BE2C (cell line): ENCODE measurements around the gene C1QTNF8.

Experiments
- DNase-seq: peaks from one replicate; pipeline ENCODE4 v3.0.0-alpha.2; 2020
- H3K27me3 ChIP-seq: fragments of 250-450 bp; sonication (Bioruptor Pico); 2 replicates; pipeline ENCODE4 v1.5.1; 2020; ENCODE audit warnings: mild to moderate bottlenecking
- H3K36me3 ChIP-seq: fragments of 250-450 bp; sonication (Bioruptor Pico); 2 replicates; pipeline ENCODE4 v1.5.1; 2020; ENCODE audit warnings: mild to moderate bottlenecking
- H3K4me1 ChIP-seq: fragments of 250-450 bp; sonication (Bioruptor Pico); 2 replicates; pipeline ENCODE4 v1.5.1; 2020
- H3K4me3 ChIP-seq: 2 replicates; pipeline ENCODE4 v1.5.1; 2011; ENCODE audit warnings: low read depth, low read length
- H3K9me3 ChIP-seq: fragments of 250-450 bp; sonication (Bioruptor Pico); 2 replicates; pipeline ENCODE4 v1.5.1; 2020
- TF ChIP-seq, protein P1 (sequence below): IDR thresholded peaks from 2 replicates; pipeline ENCODE4 v1.5.1; 2012; ENCODE audit warnings: mild to moderate bottlenecking, low read depth, low read length

The C1QTNF8 gene

DNA sequence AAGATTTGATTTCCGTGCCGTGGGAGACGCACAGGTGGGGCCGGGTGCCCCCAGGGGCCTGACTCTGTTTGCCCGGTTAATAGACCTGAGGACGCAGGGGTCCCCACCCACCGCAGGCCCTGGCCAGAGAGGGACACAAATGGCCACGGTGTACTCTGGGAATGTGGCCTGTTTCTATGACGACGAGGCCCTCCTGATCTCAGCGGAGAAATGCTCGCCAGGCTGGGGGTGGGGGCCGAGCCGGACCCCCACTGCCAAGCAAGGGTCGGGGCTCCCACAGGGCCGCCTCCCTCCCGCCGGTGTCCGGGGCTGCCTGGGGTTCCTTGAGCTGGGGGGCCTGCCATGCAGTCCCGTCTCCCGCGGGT is 24.5 kb upstream of the C1QTNF8 start:
- no peak overlapping the region for H3K4me3 ChIP-seq
- no peaks in the 10 kb centered on the region for H3K36me3 ChIP-seq
- H3K9me3 ChIP-seq = no peaks in the 10 kb centered on the region
- H3K4me1 ChIP-seq = peaks cover 4% of the 10 kb centered on the region
- no peak for DNase-seq
- TF ChIP-seq, protein P1, sequence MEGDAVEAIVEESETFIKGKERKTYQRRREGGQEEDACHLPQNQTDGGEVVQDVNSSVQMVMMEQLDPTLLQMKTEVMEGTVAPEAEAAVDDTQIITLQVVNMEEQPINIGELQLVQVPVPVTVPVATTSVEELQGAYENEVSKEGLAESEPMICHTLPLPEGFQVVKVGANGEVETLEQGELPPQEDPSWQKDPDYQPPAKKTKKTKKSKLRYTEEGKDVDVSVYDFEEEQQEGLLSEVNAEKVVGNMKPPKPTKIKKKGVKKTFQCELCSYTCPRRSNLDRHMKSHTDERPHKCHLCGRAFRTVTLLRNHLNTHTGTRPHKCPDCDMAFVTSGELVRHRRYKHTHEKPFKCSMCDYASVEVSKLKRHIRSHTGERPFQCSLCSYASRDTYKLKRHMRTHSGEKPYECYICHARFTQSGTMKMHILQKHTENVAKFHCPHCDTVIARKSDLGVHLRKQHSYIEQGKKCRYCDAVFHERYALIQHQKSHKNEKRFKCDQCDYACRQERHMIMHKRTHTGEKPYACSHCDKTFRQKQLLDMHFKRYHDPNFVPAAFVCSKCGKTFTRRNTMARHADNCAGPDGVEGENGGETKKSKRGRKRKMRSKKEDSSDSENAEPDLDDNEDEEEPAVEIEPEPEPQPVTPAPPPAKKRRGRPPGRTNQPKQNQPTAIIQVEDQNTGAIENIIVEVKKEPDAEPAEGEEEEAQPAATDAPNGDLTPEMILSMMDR = no peak
- H3K27me3 ChIP-seq = no peaks in the 10 kb centered on the region

DNA sequence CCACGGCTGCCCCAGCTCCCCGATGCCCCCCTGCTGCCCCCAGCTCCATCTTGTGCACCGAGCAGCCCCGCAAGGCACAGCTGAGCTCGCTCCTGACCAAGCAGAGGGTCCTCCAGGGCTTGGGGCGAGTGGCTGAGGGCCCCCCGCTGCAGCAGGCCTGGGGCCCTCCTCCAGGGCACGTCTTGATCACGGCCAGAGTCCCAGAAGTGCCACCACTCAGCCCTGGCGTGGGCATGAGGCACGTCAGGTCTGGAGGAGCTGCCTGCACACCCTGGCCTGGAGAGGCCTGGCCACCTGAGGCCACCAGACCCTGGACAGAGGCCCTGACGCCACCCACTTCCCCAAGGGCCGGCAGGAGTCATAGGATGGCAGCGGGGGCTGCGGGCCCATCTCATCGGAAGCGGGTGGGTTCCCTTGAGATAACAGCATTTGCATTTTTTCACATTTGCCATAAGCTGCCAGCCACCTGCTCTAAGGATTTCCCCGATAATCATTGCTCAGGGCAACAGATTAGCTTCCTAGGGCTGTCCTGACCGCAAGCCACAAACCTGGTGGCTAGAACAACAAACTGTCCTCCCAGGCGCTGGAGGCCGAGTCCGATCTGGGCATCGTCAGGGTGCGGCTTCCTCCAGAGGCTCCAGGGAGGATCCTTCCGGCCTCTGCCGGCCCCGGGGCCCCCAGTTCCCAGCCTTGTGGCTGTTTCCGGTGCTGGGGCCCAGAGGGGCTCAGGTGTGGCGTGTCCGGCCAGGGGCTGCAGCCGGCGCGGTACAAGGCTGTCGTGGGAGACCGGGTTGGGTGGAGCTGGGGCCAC is 23.9 kb upstream of the C1QTNF8 start:
- Histone ChIP-seq H3K9me3 (no peaks in the 10 kb centered on the region), H3K36me3 (no peaks in the 10 kb centered on the region), H3K4me1 (peaks cover 1% of the 10 kb centered on the region), H3K4me3 (no peak overlapping the region), H3K27me3 (no peaks in the 10 kb centered on the region)
- TF ChIP-seq, protein P1 = no peak
- DNase-seq = no peak

DNA sequence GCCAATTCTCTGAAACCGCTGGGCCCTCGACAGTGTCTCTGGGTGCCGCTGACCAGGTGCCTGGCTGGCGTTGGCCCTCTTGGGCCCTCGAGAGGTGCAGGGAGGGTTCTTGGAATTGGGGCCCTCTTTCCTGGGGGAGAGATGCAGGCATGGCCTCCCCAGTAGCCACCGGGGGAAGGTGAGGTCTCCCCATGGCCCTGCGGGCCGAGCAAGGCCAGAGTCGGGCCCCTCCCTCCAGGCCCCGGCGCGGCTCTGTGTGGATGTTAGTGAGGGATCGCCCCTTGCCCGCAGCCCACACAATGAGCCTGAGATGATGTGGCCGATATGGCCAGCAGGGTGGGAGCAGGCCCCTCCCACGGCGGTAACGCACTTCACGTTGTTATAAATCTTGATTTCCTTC is 23.1 kb upstream of the C1QTNF8 start:
- Histone ChIP-seq H3K27me3 (no peaks in the 10 kb centered on the region), H3K4me1 (no peaks in the 10 kb centered on the region), H3K36me3 (no peaks in the 10 kb centered on the region)

GRCh38 chr16:1117926-1118325 is 21.9 kb upstream of the C1QTNF8 start:
- DNase-seq = no peak
- no peaks in the 10 kb centered on the region; the same call in 1 of the 2 replicates for H3K27me3 ChIP-seq
- no peaks in the 10 kb centered on the region for H3K36me3 ChIP-seq
- TF ChIP-seq, protein P1 = no peak
- H3K4me1 ChIP-seq = no peaks in the 10 kb centered on the region
- H3K9me3 ChIP-seq = no peaks in the 10 kb centered on the region
- no peak overlapping the region for H3K4me3 ChIP-seq

More for the DNA sequence above, 23.1 kb upstream of the C1QTNF8 start:
- Histone ChIP-seq H3K9me3 (no peaks in the 10 kb centered on the region), H3K4me3 (no peak overlapping the region)
- DNase-seq = no peak
- TF ChIP-seq, protein P1 = no peak

- Histone ChIP-seq H3K36me3 (no peaks in the 10 kb centered on the region), H3K9me3 (no peaks in the 10 kb centered on the region), H3K4me3 (no peak overlapping the region), H3K4me1 (no peaks in the 10 kb centered on the region), H3K27me3 (no peaks in the 10 kb centered on the region; the same call in 1 of the 2 replicates)
- DNase-seq = no peak
- TF ChIP-seq, protein P1 = no peak
Observed at GRCh38 chr16:1117176-1117900, 21.3 kb upstream of the C1QTNF8 start.

- no peaks in the 10 kb centered on the region for H3K4me1 ChIP-seq
- no peak for DNase-seq
- no peaks in the 10 kb centered on the region; the same call in 1 of the 2 replicates for H3K27me3 ChIP-seq
- H3K4me3 ChIP-seq = no peak overlapping the region
- H3K9me3 ChIP-seq = no peaks in the 10 kb centered on the region
- TF ChIP-seq, protein P1 = no peak
- no peaks in the 10 kb centered on the region for H3K36me3 ChIP-seq
Observed at GRCh38 chr16:1116693-1117077, 20.6 kb upstream of the C1QTNF8 start.
